Endothelial cell (in vitro differentiated cells): ENCODE results near the gene TRDMT1. TPM values are rescaled to one million over a fixed set of nuclear protein-coding genes. Genes with fewer than 3 reads are reported as not detected.

Source experiments
- DNase-seq: peaks from one replicate; pipeline ENCODE4 v3.0.0; 2021; ENCODE audit warnings: low spot score
- H3K27ac Mint-ChIP-seq: one replicate; pipeline ENCODE4 v1.8.0; 2021; ENCODE audit warnings: mixed read lengths, inconsistent platforms; ENCODE audit not compliant: unreplicated experiment
- H3K27me3 Mint-ChIP-seq: one replicate; pipeline ENCODE4 v1.8.0; 2021; ENCODE audit warnings: mild to moderate bottlenecking, moderate library complexity, mixed read lengths, inconsistent platforms; ENCODE audit not compliant: unreplicated experiment
- H3K36me3 Mint-ChIP-seq: one replicate; pipeline ENCODE4 v1.8.0; 2021; ENCODE audit warnings: mild to moderate bottlenecking, low read depth, mixed read lengths, inconsistent platforms; ENCODE audit not compliant: unreplicated experiment
- H3K4me1 Mint-ChIP-seq: one replicate; pipeline ENCODE4 v1.8.0; 2021; ENCODE audit warnings: mild to moderate bottlenecking, mixed read lengths, inconsistent platforms; ENCODE audit not compliant: unreplicated experiment
- H3K4me3 Mint-ChIP-seq: one replicate; pipeline ENCODE4 v1.8.0; 2021; ENCODE audit warnings: mild to moderate bottlenecking, mixed read lengths, inconsistent platforms; ENCODE audit not compliant: unreplicated experiment
- H3K9me3 Mint-ChIP-seq: one replicate; pipeline ENCODE4 v1.8.0; 2021; ENCODE audit warnings: mixed read lengths, inconsistent platforms; ENCODE audit not compliant: unreplicated experiment
- total RNA-seq: library from RNA; stranded (reverse); fragmentation: NEBNext Ultra II Directional; extraction: Animal tissue kit (Norgen Biotek cat#: 25700); gene quantifications from one replicate; pipeline ENCODE4 v1.2.1, GENCODE V29; 2021; ENCODE audit not compliant: unreplicated experiment
- TF ChIP-seq, protein P1 (sequence below): fragments of 200-600 bp; sonication (generic); IDR thresholded peaks from one replicate; pipeline ENCODE4 v1.5.0; 2021; ENCODE audit warnings: antibody characterized with exemption; ENCODE audit not compliant: unreplicated experiment

TRDMT1 gene
- total RNA-seq, 1 donor from 2014 or later: 17.7 TPM

DNA sequence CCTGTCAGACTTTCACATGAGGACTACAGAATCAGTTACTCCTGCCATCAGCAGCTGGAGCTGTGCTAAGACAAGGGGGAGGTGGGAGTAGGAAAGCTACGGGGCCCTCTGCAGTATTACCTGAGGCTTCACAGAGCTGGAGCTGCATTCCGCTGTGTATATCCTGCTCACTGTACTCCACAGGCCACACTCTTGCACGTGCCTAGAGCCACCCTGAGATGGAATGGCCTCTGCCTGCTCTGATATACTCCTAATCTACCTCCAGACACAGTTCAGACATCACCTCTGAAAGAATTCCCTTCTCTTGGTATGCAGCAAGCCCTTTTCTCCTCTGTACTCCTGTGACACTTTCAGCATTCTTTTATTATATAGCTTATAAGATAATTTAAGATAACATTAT is 34.8 kb downstream of the TRDMT1 start:
- Mint-ChIP-seq H3K9me3 (no peaks in the 10 kb centered on the region), H3K27ac (no peak overlapping the region), H3K36me3 (peaks cover 6% of the 10 kb centered on the region), H3K27me3 (no peaks in the 10 kb centered on the region), H3K4me1 (peaks cover 6% of the 10 kb centered on the region), H3K4me3 (no peak overlapping the region)
- TF ChIP-seq, protein P1, sequence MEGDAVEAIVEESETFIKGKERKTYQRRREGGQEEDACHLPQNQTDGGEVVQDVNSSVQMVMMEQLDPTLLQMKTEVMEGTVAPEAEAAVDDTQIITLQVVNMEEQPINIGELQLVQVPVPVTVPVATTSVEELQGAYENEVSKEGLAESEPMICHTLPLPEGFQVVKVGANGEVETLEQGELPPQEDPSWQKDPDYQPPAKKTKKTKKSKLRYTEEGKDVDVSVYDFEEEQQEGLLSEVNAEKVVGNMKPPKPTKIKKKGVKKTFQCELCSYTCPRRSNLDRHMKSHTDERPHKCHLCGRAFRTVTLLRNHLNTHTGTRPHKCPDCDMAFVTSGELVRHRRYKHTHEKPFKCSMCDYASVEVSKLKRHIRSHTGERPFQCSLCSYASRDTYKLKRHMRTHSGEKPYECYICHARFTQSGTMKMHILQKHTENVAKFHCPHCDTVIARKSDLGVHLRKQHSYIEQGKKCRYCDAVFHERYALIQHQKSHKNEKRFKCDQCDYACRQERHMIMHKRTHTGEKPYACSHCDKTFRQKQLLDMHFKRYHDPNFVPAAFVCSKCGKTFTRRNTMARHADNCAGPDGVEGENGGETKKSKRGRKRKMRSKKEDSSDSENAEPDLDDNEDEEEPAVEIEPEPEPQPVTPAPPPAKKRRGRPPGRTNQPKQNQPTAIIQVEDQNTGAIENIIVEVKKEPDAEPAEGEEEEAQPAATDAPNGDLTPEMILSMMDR: no peak
- no peak for DNase-seq

DNA sequence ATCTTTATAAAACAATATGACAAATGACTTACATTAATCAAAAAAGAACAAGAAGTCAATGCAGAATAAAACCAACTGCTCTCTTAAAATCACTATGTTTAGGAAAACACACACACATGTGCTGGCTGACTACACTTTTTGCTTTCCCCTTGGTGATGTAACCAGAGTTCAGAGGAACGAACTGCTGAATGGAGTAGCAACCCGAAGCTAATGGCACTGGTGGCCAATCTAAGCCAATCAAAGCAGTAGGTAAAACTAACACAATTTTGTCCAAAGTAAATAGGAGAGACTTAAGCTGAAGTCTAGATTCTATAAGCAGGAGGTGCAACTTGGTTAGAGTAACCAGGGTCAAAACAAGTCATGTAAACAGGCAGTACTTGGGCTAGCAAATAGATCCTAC is 38.6 kb downstream of the TRDMT1 start:
- no peak overlapping the region for H3K27ac Mint-ChIP-seq
- no peak for DNase-seq
- no peaks in the 10 kb centered on the region for H3K4me1 Mint-ChIP-seq

DNA sequence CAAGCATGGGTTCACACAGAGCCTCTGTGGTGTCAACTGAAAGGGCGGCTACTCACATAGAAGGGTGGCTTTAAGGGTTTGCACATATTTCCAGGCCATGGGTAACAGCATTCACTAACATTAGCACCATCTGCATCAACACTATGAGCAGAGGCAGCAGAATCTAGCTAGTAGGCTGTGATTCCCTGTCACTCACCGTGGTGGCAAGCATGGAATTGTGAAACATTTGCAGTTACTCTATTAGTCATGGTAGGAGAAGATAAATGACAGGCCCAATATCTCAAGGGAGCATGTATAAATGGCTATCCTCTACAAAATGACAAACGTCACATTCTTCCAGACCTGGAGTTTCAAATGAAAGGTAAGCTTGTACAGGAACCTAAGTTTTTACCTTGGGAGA is 39.7 kb downstream of the TRDMT1 start:
- no peaks in the 10 kb centered on the region for H3K4me1 Mint-ChIP-seq
- no peaks in the 10 kb centered on the region for H3K27me3 Mint-ChIP-seq
- no peak for DNase-seq
- no peak overlapping the region for H3K27ac Mint-ChIP-seq
- TF ChIP-seq, protein P1: no peak
- no peaks in the 10 kb centered on the region for H3K36me3 Mint-ChIP-seq
- no peaks in the 10 kb centered on the region for H3K9me3 Mint-ChIP-seq
- no peak overlapping the region for H3K4me3 Mint-ChIP-seq

More for the DNA sequence above, 38.6 kb downstream of the TRDMT1 start:
- Mint-ChIP-seq H3K4me3 (no peak overlapping the region), H3K9me3 (no peaks in the 10 kb centered on the region), H3K36me3 (no peaks in the 10 kb centered on the region), H3K27me3 (no peaks in the 10 kb centered on the region)
- TF ChIP-seq, protein P1: no peak

DNA sequence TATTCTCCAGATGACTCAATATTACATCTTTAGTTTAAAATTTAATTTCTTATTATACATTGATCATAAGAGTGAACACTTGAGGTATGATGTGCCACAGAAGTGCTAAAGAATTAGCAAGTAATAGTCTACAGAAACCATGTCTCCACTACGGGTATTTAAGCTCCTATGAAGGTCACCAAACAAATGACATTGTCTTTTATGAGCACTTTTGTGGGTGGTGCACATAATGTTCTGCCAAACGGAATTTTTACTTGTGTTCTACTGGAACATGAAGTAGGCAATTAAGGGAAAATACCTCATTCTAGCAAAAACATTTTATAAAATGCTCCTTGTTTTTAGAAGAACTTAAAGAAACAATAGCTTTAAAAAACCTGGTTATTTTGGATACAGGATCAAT is 44.4 kb downstream of the TRDMT1 start:
- Mint-ChIP-seq H3K4me3 (no peak overlapping the region), H3K27me3 (no peaks in the 10 kb centered on the region), H3K27ac (no peak overlapping the region), H3K4me1 (no peaks in the 10 kb centered on the region), H3K9me3 (no peaks in the 10 kb centered on the region), H3K36me3 (no peaks in the 10 kb centered on the region)
- TF ChIP-seq, protein P1: no peak
- no peak for DNase-seq

DNA sequence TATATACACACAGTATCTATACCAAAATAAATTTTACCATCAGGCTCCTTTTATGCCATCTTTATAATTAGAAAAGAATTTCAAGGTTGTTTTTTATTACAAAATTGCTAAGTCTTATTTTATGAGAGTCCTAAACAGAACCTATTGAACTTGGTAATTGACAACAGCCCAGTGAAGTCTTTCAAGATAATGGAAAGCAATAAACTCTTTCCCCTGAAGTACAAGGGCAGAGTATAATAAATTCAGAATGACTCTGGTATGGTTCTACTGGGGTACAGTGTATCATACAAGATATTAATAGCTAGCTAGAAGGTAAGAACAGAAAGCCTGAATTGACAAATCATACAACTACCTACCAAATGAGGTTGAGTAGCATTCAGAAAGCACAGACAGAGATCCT is 45.6 kb downstream of the TRDMT1 start:
- H3K27me3 Mint-ChIP-seq: no peaks in the 10 kb centered on the region

More for the DNA sequence above, 45.6 kb downstream of the TRDMT1 start:
- no peaks in the 10 kb centered on the region for H3K4me1 Mint-ChIP-seq
- DNase-seq: no peak
- TF ChIP-seq, protein P1: no peak
- no peak overlapping the region for H3K27ac Mint-ChIP-seq
- H3K9me3 Mint-ChIP-seq: no peaks in the 10 kb centered on the region
- no peaks in the 10 kb centered on the region for H3K36me3 Mint-ChIP-seq
- H3K4me3 Mint-ChIP-seq: no peak overlapping the region
